GM13976 (cell line): ENCODE results near the gene NFX1.

ENCODE experiments used
- DNase-seq: peaks from one replicate; pipeline ENCODE4 v3.0.0; 2012; ENCODE audit warnings: low spot score
- CTCF ChIP-seq: IDR thresholded peaks from 2 replicates; pipeline ENCODE4 v1.5.1; 2012; ENCODE audit warnings: borderline replicate concordance, mild to moderate bottlenecking; ENCODE audit not compliant: insufficient read depth; ENCODE audit errors: extremely low read depth, missing control alignments, control extremely low read depth
- in situ Hi-C: fragments of 300-500 bp; cut with MboI; formaldehyde crosslinking; loops from one replicate; pipeline ENCODE4 v1.12.0; 2022; ENCODE audit warnings: low sequenced_read_pairs, mixed read lengths, inconsistent platforms; ENCODE audit not compliant: unreplicated experiment

NFX1 gene

GRCh38 chr9:33419708-33420303 is 129.5 kb downstream of the NFX1 start:
- in situ Hi-C loops, result no loop called here
- DNase-seq, result no peak

More at GRCh38 chr9:33419708-33420303, 129.5 kb downstream of the NFX1 start:
- TF ChIP-seq CTCF, result no peak
